Measurements from ENCODE around the gene IL13.
A peak's percentile ranks its signal among the peaks of the same experiment; 100 is the strongest.

IL13 gene

GRCh38 chr5:132641841-132642240 is 16.1 kb upstream of the IL13 start:
- Histone ChIP-seq H3K36me3 (ENCODE audit: control insufficient read depth in 4 of 4, insufficient read depth in 4 of 4, low read length in 3 of 4) (peaks cover 17 to 48% (median 30%) of the 10 kb centered on the region in 4 experiments), H3K4me1 (ENCODE audit: control extremely low read depth in 1 of 4, control insufficient read depth in 4 of 4, insufficient read depth in 4 of 4, low read length in 3 of 4) (peaks cover 0 to 21% (median 6%) of the 10 kb centered on the region in 4 experiments), H3K9me3 (ENCODE audit: control extremely low read depth in 1 of 5, control insufficient read depth in 4 of 5, insufficient read depth in 2 of 5, low read depth in 1 of 5, low read length in 4 of 5) (no peaks in the 10 kb centered on the region), H3K27me3 (replicated peaks in 2 of 5; ENCODE audit: control insufficient read depth in 4 of 5, insufficient read depth in 5 of 5, low read length in 4 of 5) (no peaks in the 10 kb centered on the region), H3K27ac (ENCODE audit: insufficient read depth in 1 of 2, low read depth in 1 of 2, low read length in 2 of 2, poor library complexity in 1 of 2, severe bottlenecking in 2 of 2) (no peak overlapping the region), H3K4me3 (ENCODE audit: control insufficient read depth in 1 of 7, extremely low read depth in 1 of 7, insufficient read depth in 4 of 7, low read depth in 2 of 7, low read length in 6 of 7) (no peak overlapping the region)
- no peak for DNase-seq
- CTCF ChIA-PET, result interaction anchor here (1.1 to 3.8 kb wide), 3 partner anchors 75 to 174 kb away, joined by 3 to 12 read pairs (median 4); no protein-coding TSS in a partner anchor
- POLR2A ChIA-PET, result no interaction called here
- WGBS (ENCODE audit: insufficient coverage), result 100% methylated on average over 3 of the region's 3 CpGs

DNA sequence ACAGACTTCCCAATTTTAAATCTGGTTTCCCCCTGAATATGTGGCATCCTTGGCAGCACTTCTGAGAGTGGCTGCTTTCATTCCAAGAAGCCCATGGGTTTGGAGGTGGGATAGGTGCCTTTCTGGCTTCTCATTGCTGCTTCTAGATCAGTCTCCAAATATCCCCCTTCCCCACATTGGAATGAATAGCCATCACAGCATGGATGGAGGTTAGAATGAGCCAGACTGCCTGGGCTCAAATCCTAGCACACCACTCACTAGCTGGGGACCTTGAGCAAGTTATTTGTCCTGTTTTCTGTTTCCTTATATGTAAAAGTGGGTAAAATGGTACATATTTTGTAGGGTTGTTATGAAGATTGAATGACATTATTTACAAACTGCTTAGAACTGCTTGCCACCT is 13.8 kb upstream of the IL13 start:
- POLR2A ChIA-PET, result no interaction called here
- no peak overlapping the region for H3K4me3 ChIP-seq (ENCODE audit: control insufficient read depth in 1 of 7, extremely low read depth in 1 of 7, insufficient read depth in 4 of 7, low read depth in 2 of 7, low read length in 6 of 7)

GRCh38 chr5:132646583-132647266 is 11.2 kb upstream of the IL13 start:
- Histone ChIP-seq H3K4me3 (ENCODE audit: control insufficient read depth in 1 of 7, extremely low read depth in 1 of 7, insufficient read depth in 4 of 7, low read depth in 2 of 7, low read length in 6 of 7) (no peak overlapping the region), H3K36me3 (ENCODE audit: control insufficient read depth in 4 of 4, insufficient read depth in 4 of 4, low read length in 3 of 4) (peaks cover 6 to 13% (median 9%) of the 10 kb centered on the region in 4 experiments), H3K4me1 (ENCODE audit: control extremely low read depth in 1 of 4, control insufficient read depth in 4 of 4, insufficient read depth in 4 of 4, low read length in 3 of 4) (peaks cover 0 to 2% (median 0%) of the 10 kb centered on the region in 4 experiments), H3K27me3 (replicated peaks in 2 of 5; ENCODE audit: control insufficient read depth in 4 of 5, insufficient read depth in 5 of 5, low read length in 4 of 5) (no peaks in the 10 kb centered on the region), H3K9me3 (ENCODE audit: control extremely low read depth in 1 of 5, control insufficient read depth in 4 of 5, insufficient read depth in 2 of 5, low read depth in 1 of 5, low read length in 4 of 5) (peaks cover 0 to 21% (median 7%) of the 10 kb centered on the region in 5 experiments), H3K27ac (ENCODE audit: insufficient read depth in 1 of 2, low read depth in 1 of 2, low read length in 2 of 2, poor library complexity in 1 of 2, severe bottlenecking in 2 of 2) (no peak overlapping the region)
- no peak for DNase-seq
- CTCF ChIA-PET, result interaction anchor here (1.2 kb wide), 1 partner anchor 9 kb away, joined by 3 read pairs; no protein-coding TSS in a partner anchor
- POLR2A ChIA-PET, result no interaction called here
- WGBS (ENCODE audit: insufficient coverage), result 99% methylated on average over 9 of the region's 11 CpGs

More for the DNA sequence above, 13.8 kb upstream of the IL13 start:
- Histone ChIP-seq H3K27ac (ENCODE audit: insufficient read depth in 1 of 2, low read depth in 1 of 2, low read length in 2 of 2, poor library complexity in 1 of 2, severe bottlenecking in 2 of 2) (no peak overlapping the region), H3K9me3 (ENCODE audit: control extremely low read depth in 1 of 5, control insufficient read depth in 4 of 5, insufficient read depth in 2 of 5, low read depth in 1 of 5, low read length in 4 of 5) (peaks cover 0 to 20% (median 7%) of the 10 kb centered on the region in 5 experiments), H3K36me3 (ENCODE audit: control insufficient read depth in 4 of 4, insufficient read depth in 4 of 4, low read length in 3 of 4) (peaks cover 14 to 28% (median 20%) of the 10 kb centered on the region in 4 experiments), H3K27me3 (replicated peaks in 2 of 5; ENCODE audit: control insufficient read depth in 4 of 5, insufficient read depth in 5 of 5, low read length in 4 of 5) (no peaks in the 10 kb centered on the region), H3K4me1 (ENCODE audit: control extremely low read depth in 1 of 4, control insufficient read depth in 4 of 4, insufficient read depth in 4 of 4, low read length in 3 of 4) (peaks cover 0 to 21% (median 6%) of the 10 kb centered on the region in 4 experiments)
- no peak for DNase-seq
- CTCF ChIA-PET, result interaction anchor here (1.3 to 1.7 kb wide), 2 partner anchors 9 to 12 kb away, joined by 3 to 6 read pairs; no protein-coding TSS in a partner anchor

DNA sequence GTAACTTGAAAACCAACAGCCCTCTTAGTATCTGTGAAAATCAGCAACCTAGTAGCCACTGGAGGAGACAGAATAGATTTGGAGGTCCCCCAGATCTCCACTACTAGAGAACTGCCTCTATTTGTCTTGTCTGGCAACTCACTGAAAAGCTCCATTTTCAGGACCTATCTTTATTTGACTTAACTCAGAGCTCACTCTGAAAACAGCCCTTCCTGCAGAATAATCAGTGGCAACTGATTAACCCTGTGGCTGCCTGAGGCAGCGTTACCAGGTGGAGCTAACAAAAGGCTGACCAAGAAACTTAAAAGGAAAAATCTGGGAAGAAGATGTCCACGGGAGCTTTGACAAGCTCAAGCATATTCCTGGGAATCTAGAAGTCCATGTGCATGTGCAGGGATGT is 10.5 kb upstream of the IL13 start:
- no peak overlapping the region for H3K4me3 ChIP-seq (ENCODE audit: control insufficient read depth in 1 of 7, extremely low read depth in 1 of 7, insufficient read depth in 4 of 7, low read depth in 2 of 7, low read length in 6 of 7)
- peaks cover 0 to 1% (median 0%) of the 10 kb centered on the region in 5 experiments for H3K27me3 ChIP-seq (replicated peaks in 2 of 5; ENCODE audit: control insufficient read depth in 4 of 5, insufficient read depth in 5 of 5, low read length in 4 of 5)
- peaks cover 5 to 8% (median 7%) of the 10 kb centered on the region in 4 experiments for H3K36me3 ChIP-seq (ENCODE audit: control insufficient read depth in 4 of 4, insufficient read depth in 4 of 4, low read length in 3 of 4)
- H3K4me1 ChIP-seq (ENCODE audit: control extremely low read depth in 1 of 4, control insufficient read depth in 4 of 4, insufficient read depth in 4 of 4, low read length in 3 of 4), result no peaks in the 10 kb centered on the region
- CTCF ChIA-PET, result interaction anchor here (0.6 to 1.4 kb wide), 3 partner anchors 9 to 1734 kb away, joined by 3 to 4 read pairs (median 3); no protein-coding TSS in a partner anchor
- no peak for DNase-seq
- 87% methylated on average over 2 of the region's 2 CpGs for WGBS (ENCODE audit: insufficient coverage)
- POLR2A ChIA-PET, result interaction anchor here (0.6 kb wide), 1 partner anchor 10 kb away, joined by 3 read pairs; the partner anchor contains the start of gene IL13
- peaks cover 0 to 21% (median 7%) of the 10 kb centered on the region in 5 experiments for H3K9me3 ChIP-seq (ENCODE audit: control extremely low read depth in 1 of 5, control insufficient read depth in 4 of 5, insufficient read depth in 2 of 5, low read depth in 1 of 5, low read length in 4 of 5)
- no peak overlapping the region for H3K27ac ChIP-seq (ENCODE audit: insufficient read depth in 1 of 2, low read depth in 1 of 2, low read length in 2 of 2, poor library complexity in 1 of 2, severe bottlenecking in 2 of 2)

- no peak overlapping the region for H3K4me3 ChIP-seq (ENCODE audit: control insufficient read depth in 1 of 7, extremely low read depth in 1 of 7, insufficient read depth in 4 of 7, low read depth in 2 of 7, low read length in 6 of 7)
- peaks cover 0 to 5% (median 0%) of the 10 kb centered on the region in 5 experiments for H3K27me3 ChIP-seq (replicated peaks in 2 of 5; ENCODE audit: control insufficient read depth in 4 of 5, insufficient read depth in 5 of 5, low read length in 4 of 5)
- peaks cover 0 to 21% (median 7%) of the 10 kb centered on the region in 5 experiments for H3K9me3 ChIP-seq (ENCODE audit: control extremely low read depth in 1 of 5, control insufficient read depth in 4 of 5, insufficient read depth in 2 of 5, low read depth in 1 of 5, low read length in 4 of 5)
- CTCF ChIA-PET, result interaction anchor here (1.2 to 1.4 kb wide), 2 partner anchors 8 to 13 kb away, joined by 3 to 4 read pairs; no protein-coding TSS in a partner anchor
- WGBS (ENCODE audit: insufficient coverage), result no CpG with 5 or more reads among the region's 1 CpG
- no peaks in the 10 kb centered on the region for H3K4me1 ChIP-seq (ENCODE audit: control extremely low read depth in 1 of 4, control insufficient read depth in 4 of 4, insufficient read depth in 4 of 4, low read length in 3 of 4)
- no peak overlapping the region for H3K27ac ChIP-seq (ENCODE audit: insufficient read depth in 1 of 2, low read depth in 1 of 2, low read length in 2 of 2, poor library complexity in 1 of 2, severe bottlenecking in 2 of 2)
- POLR2A ChIA-PET, result no interaction called here
- peaks cover 0 to 1% (median 0%) of the 10 kb centered on the region in 4 experiments for H3K36me3 ChIP-seq (ENCODE audit: control insufficient read depth in 4 of 4, insufficient read depth in 4 of 4, low read length in 3 of 4)
- DNase-seq, result no peak
These were observed 9.6 kb upstream of the IL13 start for GRCh38 chr5:132648355-132648754.

- WGBS (ENCODE audit: insufficient coverage), result 100% methylated on average over 4 of the region's 4 CpGs
- H3K4me3 ChIP-seq (ENCODE audit: control insufficient read depth in 1 of 7, extremely low read depth in 1 of 7, insufficient read depth in 4 of 7, low read depth in 2 of 7, low read length in 6 of 7), result no peak overlapping the region
- H3K9me3 ChIP-seq (ENCODE audit: control extremely low read depth in 1 of 5, control insufficient read depth in 4 of 5, insufficient read depth in 2 of 5, low read depth in 1 of 5, low read length in 4 of 5), result peaks cover 0 to 21% (median 7%) of the 10 kb centered on the region in 5 experiments
- CTCF ChIA-PET, result no interaction called here
- peaks cover 3 to 37% (median 12%) of the 10 kb centered on the region in 5 experiments for H3K27me3 ChIP-seq (replicated peaks in 2 of 5; ENCODE audit: control insufficient read depth in 4 of 5, insufficient read depth in 5 of 5, low read length in 4 of 5)
- H3K4me1 ChIP-seq (ENCODE audit: control extremely low read depth in 1 of 4, control insufficient read depth in 4 of 4, insufficient read depth in 4 of 4, low read length in 3 of 4), result peaks cover 0 to 15% (median 14%) of the 10 kb centered on the region in 4 experiments
- POLR2A ChIA-PET, result no interaction called here
- no peak overlapping the region for H3K27ac ChIP-seq (ENCODE audit: insufficient read depth in 1 of 2, low read depth in 1 of 2, low read length in 2 of 2, poor library complexity in 1 of 2, severe bottlenecking in 2 of 2)
- peak in 2 of 3 donors; percentile 38 to 58 for DNase-seq
- no peaks in the 10 kb centered on the region for H3K36me3 ChIP-seq (ENCODE audit: control insufficient read depth in 4 of 4, insufficient read depth in 4 of 4, low read length in 3 of 4)
These were observed 6.0 kb upstream of the IL13 start for GRCh38 chr5:132651838-132652469.

Data from common myeloid progenitor, CD34-positive (primary cell).